Hematopoietic multipotent progenitor cell treated with erythropoietin and hydrocortisone succinate and interleukin-3 and kit ligand, for 15 days (in vitro differentiated cells): ENCODE results near the gene TXNRD2.
"Not testable (repeated sequence)": the region's sequence is repeated elsewhere in the genome, so short reads cannot be mapped to it uniquely, and the experiment has no call there.

ENCODE experiments used
- DNase-seq: peaks from one replicate; pipeline ENCODE4 v3.0.0-alpha.2; 2015; ENCODE audit warnings: low spot score

The TXNRD2 gene

GRCh38 chr22:19844377-19845053 is 97.1 kb downstream of the TXNRD2 start:
- DNase-seq: no peak

GRCh38 chr22:19843857-19844376 is 97.7 kb downstream of the TXNRD2 start:
- DNase-seq: no peak

- DNase-seq: no peak
Observed at GRCh38 chr22:19843107-19843856, 98.3 kb downstream of the TXNRD2 start.

DNA sequence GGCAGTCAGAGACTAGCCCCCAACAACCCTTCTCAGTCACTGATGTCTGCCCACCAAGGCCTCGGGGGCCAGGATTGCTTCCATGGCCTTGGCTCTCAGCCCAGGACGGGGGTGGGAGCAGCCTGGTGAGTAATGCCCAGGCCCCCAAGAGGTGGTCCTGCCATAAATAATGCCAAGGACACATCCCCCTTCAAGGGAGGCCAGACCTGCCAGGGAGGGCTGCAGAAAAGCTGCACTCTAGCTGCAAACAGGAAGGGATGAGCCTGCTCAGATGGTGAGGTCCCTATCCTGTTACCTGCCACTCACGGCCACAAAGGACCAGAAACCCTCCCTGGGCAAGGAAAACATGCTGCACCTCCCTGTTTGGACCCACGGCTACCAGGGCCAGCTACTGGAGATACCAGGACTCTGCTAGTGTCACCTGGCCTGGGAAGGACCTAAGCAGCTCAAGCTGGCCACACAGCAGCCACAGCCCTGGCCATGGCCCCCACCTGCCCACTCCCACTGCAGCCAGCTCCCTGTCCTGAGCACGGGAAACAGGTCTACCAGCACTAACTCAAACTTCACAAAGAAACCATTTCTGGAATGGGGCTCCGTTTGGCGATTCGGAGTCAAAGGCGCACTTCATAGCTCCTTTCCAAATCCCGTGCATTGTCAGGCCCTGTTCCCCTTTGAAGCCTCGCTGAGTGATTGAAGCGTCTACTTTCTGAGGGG is 99.1 kb downstream of the TXNRD2 start:
- no peak for DNase-seq

GRCh38 chr22:19841641-19842392 is 99.8 kb downstream of the TXNRD2 start:
- DNase-seq: no peak

GRCh38 chr22:19840955-19841640 is 100.5 kb downstream of the TXNRD2 start:
- DNase-seq: no peak

GRCh38 chr22:19840059-19840458 is 101.6 kb downstream of the TXNRD2 start:
- DNase-seq: no peak

GRCh38 chr22:19837915-19838314 is 103.7 kb downstream of the TXNRD2 start:
- no peak for DNase-seq

DNA sequence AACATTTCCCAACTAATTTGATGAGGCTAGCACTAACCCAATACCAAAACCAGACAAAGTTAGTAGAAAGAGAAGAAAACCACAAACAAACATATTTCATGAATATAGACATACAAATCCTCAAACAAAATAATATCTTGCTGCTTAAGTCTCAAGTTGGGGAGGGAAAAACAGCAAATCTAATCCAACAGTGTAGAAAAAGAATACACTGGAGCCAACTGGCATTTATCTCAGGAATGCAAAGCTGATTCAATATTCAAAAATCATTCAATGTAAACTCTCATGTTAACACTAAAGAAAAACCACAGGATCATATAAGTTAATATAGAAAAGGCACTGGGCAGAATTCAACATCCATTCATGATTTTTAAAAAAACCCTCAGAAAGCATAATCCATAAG is 105.1 kb downstream of the TXNRD2 start:
- DNase-seq: no peak

DNA sequence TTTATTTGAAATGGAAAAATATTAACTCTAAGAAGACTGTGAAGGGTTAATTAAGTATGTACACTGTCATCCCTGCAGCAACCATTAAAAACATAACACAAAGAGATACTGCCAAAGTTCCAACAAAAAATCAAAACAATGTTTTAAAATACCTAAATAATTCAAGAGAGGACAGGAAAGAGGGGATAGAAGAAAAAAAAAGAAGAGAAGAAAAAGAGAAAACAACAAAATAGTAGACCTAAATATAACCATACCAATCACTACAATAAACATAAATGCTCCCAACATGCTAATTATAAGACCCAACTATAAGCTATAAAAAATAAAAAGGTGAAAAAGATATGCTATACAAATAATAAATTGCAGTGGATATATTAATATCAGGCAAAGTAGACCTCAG is 107.0 kb downstream of the TXNRD2 start:
- DNase-seq: no peak

GRCh38 chr22:19833327-19833726 is 108.3 kb downstream of the TXNRD2 start:
- not testable (repeated sequence) for DNase-seq

GRCh38 chr22:19832476-19833108 is 109.0 kb downstream of the TXNRD2 start:
- DNase-seq: no peak

DNA sequence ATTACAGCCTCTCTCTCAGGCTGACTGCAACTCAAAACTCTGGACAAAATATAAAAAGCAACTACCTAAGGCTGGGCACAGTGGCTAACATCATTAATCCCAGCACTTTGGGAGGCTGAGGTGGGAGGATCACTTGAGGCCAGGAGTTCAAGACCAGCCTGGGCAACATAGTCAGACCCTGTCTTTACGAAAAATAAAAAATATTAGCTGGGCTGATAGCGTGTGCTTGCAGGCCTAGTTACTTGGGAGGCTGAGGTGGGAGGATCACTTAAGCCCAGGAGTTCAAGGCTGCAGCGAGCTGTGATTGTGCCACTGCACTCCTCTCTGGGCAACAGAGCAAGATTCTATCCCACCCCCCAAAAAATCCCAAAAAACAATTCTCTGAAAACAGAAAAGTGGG is 109.6 kb downstream of the TXNRD2 start:
- not testable (repeated sequence) for DNase-seq

GRCh38 chr22:19831016-19831415 is 110.6 kb downstream of the TXNRD2 start:
- no peak for DNase-seq

DNA sequence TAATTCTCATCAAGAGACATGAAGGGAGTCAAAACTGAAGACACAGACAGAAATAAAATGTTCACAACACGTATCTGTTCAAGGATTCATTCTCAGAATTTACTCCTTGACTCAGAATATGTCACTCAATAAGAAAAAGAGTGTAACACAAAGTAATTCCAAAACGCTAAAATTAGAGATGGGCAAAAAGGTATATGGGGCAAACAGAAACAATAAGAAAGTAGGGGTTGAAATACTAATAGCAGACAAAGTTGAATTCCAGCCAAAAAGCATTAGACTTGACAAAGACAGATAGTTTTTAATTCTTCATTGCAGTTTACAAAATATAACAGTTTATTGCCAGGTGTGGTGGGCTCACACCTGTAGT is 113.6 kb downstream of the TXNRD2 start:
- DNase-seq: no peak

DNA sequence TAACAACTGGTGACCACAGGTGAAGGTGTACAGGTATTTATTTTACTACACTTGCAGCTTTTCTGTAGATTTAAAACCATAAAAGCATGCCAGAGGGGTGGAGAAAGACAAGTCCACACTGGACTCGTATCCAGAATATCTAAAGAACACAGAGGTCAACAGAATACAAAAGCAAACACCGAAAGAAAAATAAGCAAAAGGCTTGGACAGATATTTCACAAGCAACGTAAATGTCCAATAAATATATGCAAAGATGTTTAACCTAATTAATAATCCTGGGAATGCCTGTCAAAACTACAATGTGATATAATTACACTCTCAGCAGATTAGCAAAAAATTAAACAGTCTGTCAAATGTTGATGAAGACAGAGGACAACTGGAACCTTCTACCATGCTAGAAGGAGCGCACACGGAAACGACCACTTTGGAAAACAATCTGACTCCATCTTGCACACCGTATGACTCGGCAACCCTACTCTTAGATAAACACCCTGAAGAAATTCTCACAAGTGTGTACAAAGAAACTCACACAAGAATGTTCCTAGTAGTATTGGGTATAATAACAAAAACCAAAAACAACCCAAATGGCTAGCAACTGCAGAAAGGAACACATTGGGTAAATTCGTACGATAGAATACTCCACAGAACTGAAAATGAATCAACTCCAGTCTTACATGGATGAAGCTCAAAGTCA is 114.1 kb downstream of the TXNRD2 start:
- DNase-seq: no peak

DNA sequence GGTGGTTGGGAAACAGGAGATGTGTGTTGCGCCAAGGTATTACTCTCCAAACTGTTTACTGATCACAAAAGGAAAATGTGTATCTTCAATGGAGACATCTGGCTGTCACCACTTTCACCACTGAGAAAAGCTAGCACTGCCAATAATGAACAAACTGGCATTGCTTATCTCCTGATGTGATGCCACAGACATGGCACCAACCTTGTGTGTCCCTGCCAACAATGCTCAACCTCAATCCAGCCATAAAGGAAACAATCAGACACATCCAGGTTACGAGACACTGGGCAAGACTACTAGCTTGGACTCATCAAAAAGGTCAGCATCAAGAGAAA is 115.0 kb downstream of the TXNRD2 start:
- no peak for DNase-seq

DNA sequence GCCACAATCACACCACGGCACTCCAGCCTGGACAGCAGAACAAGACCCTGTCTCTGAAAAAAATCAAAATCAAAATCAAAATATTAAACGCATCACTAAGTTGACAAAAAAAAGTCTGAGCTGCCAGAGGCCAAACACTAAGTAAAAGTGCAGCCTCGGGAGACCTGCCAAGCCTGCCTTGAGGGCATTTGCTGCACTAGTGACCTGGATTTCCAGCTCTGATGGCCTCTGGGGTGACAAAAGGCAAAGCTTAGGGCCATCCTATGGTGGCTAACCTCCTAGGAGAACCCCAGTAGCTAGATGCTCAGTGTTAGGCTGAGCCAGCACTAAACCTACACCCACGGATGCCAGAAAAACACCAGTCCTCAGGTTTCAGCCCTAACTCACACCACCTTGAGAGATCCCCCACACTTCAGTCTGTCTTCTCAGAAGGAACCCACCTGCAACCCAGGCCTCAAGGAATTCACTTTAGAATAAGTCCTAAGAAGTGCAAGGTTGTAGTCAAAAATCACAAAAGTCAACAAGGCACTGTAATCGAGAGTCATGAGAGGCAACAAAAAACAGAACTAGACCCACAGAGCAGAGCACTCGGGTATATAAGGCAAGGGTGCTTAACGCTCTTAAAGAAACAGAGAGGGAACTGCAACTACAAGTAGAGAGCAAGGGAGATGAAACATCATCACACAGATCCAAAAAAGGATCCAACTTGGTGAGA is 115.6 kb downstream of the TXNRD2 start:
- DNase-seq: no peak
